GM11168 (cell line): ENCODE measurements around the gene IFT81.

Experiments
- in situ Hi-C: fragments of 300-500 bp; cut with MboI; formaldehyde crosslinking; loops from one replicate; pipeline ENCODE4 v1.12.0; 2022; ENCODE audit warnings: low sequenced_read_pairs; ENCODE audit not compliant: unreplicated experiment

IFT81 gene

DNA sequence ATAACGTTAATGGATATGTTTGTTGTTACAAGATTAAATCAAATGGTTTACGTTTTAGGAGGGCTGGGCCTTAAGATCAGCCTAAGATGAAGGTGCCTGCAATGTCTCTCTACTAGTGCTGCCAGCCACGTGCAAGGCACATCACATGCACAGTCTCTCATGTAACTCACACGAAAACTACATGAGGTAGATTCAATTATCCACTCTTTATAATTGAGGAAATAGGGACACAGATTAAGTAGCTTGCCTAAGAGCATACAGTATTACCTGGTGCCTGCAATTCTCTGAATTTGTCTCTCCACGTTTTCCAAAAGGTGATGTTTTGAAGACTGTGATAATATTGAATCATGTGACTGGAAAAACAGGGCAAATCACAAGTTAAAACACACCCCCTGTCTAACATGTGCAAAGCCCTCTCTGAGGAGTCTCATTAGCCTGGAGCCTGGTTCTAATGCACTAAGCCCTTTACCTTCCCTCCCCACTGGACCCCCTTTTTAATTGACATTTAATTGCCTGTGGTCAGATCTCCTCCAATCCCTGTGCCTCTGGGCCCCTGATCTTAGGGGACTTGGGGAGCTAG, 142.3 kb downstream of the IFT81 start:
- in situ Hi-C loops, result no loop called here

DNA sequence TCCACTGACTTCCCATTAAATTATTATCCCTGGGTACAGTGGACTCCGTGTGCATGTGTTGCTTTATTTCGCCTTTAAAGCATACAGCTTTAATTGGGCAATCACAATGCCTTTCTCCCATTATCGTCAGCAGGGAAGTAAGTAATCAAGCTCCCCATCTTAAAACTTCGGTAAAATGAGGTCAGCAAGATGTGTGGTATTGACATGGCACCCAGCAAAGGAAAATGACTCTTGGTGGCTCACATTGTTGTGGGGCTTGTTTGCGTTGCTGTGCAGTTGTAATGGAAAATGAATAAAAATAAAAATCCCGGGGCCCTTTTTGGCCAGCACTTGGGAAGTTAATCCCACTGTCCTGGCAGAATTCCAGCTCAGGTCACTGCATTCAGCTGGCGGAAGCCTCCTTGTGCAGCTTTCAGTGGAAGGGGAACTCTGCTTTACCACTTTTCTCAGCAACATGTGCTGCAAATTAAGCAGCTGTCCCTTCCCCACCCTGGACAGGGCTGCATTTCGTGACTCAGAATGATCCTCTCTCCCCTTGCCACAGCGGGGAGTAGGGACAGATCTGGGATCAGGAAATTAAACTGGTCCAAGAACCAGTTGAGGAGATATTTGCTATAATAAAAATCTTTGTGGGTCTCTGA, 142.9 kb downstream of the IFT81 start:
- in situ Hi-C loops, result no loop called here
